ENCODE results near the gene DYNLT2.

The DYNLT2 gene

GRCh38 chr6:169795196-169795595, 43.8 kb upstream of the DYNLT2 start:
- H3K27ac Mint-ChIP-seq = no peak overlapping the region
- H3K27me3 Mint-ChIP-seq (ENCODE audit: low read depth) = peaks cover 20% of the 10 kb centered on the region
- TF ChIP-seq CTCF (IDR thresholded peaks at IDR 0.05; ENCODE audit: unreplicated experiment in 3 of 3) = no peak
- H3K9me3 Mint-ChIP-seq = no peaks in the 10 kb centered on the region
- no peaks in the 10 kb centered on the region for H3K36me3 Mint-ChIP-seq (ENCODE audit: low read depth)
- peaks cover 19% of the 10 kb centered on the region for H3K4me1 Mint-ChIP-seq
- H3K4me3 Mint-ChIP-seq = no peak overlapping the region

- H3K36me3 Mint-ChIP-seq (ENCODE audit: low read depth) = no peaks in the 10 kb centered on the region
- peaks cover 20% of the 10 kb centered on the region for H3K27me3 Mint-ChIP-seq (ENCODE audit: low read depth)
- no peaks in the 10 kb centered on the region for H3K9me3 Mint-ChIP-seq
Measured at GRCh38 chr6:169794317-169795055, 43.1 kb upstream of the DYNLT2 start.

GRCh38 chr6:169793408-169793807, 42.0 kb upstream of the DYNLT2 start:
- no peaks in the 10 kb centered on the region for H3K36me3 Mint-ChIP-seq (ENCODE audit: low read depth)
- H3K9me3 Mint-ChIP-seq = no peaks in the 10 kb centered on the region
- H3K4me1 Mint-ChIP-seq = peaks cover 24% of the 10 kb centered on the region
- peaks cover 24% of the 10 kb centered on the region for H3K27me3 Mint-ChIP-seq (ENCODE audit: low read depth)
- no peak overlapping the region for H3K4me3 Mint-ChIP-seq
- TF ChIP-seq CTCF (IDR thresholded peaks at IDR 0.05; ENCODE audit: unreplicated experiment in 3 of 3) = no peak
- no peak overlapping the region for H3K27ac Mint-ChIP-seq

More at GRCh38 chr6:169794317-169795055, 43.1 kb upstream of the DYNLT2 start:
- Mint-ChIP-seq H3K4me3 (no peak overlapping the region), H3K4me1 (peaks cover 23% of the 10 kb centered on the region), H3K27ac (no peak overlapping the region)
- no peak for TF ChIP-seq CTCF (IDR thresholded peaks at IDR 0.05; ENCODE audit: unreplicated experiment in 3 of 3)

GRCh38 chr6:169792306-169793015, 41.1 kb upstream of the DYNLT2 start:
- Mint-ChIP-seq H3K27me3 (ENCODE audit: low read depth) (peaks cover 24% of the 10 kb centered on the region), H3K9me3 (no peaks in the 10 kb centered on the region)

GRCh38 chr6:169791721-169792131, 40.4 kb upstream of the DYNLT2 start:
- Mint-ChIP-seq H3K27me3 (ENCODE audit: low read depth) (peaks cover 24% of the 10 kb centered on the region), H3K36me3 (ENCODE audit: low read depth) (no peaks in the 10 kb centered on the region), H3K9me3 (no peaks in the 10 kb centered on the region), H3K27ac (peak overlapping the region; percentile 29 to 90 (median 54)), H3K4me1 (peaks cover 24% of the 10 kb centered on the region), H3K4me3 (peak overlapping the region; percentile 63 to 68 (median 64))
- no peak for TF ChIP-seq CTCF (IDR thresholded peaks at IDR 0.05; ENCODE audit: unreplicated experiment in 3 of 3)

More at GRCh38 chr6:169792306-169793015, 41.1 kb upstream of the DYNLT2 start:
- no peak for TF ChIP-seq CTCF (IDR thresholded peaks at IDR 0.05; ENCODE audit: unreplicated experiment in 3 of 3)
- Mint-ChIP-seq H3K4me1 (peaks cover 24% of the 10 kb centered on the region), H3K4me3 (no peak overlapping the region), H3K36me3 (ENCODE audit: low read depth) (no peaks in the 10 kb centered on the region), H3K27ac (no peak overlapping the region)

Measured in nephron (organoid).